GM18520 (cell line): ENCODE measurements around the gene AGAP5.
A peak's percentile ranks its signal among the peaks of the same experiment; 100 is the strongest.

Source experiments
- ATAC-seq: cut with Tn5 transposase; IDR thresholded peaks from one replicate; pipeline ENCODE4 v1.9.1; 2021; ENCODE audit not compliant: unreplicated experiment

AGAP5 gene

DNA sequence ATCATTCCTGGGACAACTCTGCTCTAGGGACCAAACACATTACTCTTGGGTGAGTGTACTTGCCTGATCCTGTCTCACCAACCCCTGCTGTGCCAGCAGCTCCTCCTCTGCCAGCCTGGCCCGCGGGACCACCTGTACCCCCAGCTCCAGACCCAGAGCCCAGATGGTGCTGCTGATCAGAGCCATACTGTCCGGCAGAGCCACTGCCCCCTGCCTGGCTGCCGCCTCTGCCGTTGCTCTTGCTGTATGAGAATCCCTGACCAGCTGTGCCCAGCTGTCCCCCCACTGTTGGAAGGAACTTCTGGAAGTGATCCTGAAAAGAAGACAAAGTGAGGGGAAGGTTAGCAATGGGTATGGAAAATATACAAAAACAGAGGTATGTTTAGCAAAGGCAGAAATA lies 63.5 kb downstream of the AGAP5 start:
- no peak for ATAC-seq

DNA sequence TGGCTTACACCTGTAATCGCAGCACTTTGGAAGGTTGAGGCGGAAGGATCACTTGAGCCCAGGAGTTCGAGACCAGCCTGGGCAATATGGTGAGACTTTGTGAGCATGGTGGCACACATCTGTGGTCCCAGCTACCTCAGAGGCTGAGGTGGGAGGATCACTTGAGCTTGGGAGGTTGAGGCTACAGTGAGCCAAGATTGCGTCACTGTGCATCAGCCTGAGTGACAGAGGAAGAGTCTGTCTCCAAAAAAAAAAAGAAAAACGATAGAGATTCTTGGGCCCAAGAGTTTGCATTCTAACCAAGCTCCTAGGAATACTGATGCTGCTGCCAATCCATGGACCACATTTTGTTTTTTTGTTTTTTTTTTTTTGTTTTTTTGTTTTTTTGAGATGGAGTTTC lies 68.7 kb downstream of the AGAP5 start:
- ATAC-seq = no peak

DNA sequence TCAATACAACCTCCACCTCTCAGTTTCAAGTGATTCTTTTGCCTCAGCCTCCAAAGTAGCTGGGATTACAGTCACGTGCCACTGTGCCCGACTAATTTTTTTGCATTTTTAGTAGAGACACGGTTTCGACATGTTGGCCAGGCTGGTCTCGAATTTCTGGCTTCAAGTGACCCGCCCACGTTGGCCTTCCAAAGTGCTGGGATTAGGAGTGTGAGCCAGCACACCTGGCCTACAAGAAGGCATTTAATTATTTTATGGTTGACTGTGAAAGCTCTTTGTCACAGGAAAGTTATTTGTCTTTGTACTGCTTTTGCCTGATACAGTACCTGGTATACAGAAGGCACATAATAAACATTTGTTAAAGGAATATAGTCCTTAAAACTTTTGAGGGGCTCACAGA lies 69.5 kb downstream of the AGAP5 start:
- no peak for ATAC-seq

DNA sequence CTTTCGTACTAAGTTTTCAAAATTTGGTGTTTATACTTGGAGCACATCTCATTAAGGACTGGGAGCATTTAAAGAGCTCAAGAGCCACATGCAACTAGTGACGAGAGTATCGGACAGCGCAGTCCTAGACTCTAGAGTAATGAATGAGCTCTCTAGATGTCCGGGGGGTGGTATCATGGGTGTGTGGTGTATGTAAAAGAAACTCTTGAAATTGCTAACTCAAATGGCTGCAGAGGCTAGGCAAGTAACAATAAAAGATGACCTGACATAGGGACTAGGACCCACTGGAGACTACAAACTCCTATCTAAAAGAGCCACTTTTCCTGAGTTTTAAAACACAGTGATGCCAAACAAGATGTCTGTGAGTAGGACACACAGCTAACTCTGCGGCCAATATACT lies 70.6 kb downstream of the AGAP5 start:
- ATAC-seq = no peak

DNA sequence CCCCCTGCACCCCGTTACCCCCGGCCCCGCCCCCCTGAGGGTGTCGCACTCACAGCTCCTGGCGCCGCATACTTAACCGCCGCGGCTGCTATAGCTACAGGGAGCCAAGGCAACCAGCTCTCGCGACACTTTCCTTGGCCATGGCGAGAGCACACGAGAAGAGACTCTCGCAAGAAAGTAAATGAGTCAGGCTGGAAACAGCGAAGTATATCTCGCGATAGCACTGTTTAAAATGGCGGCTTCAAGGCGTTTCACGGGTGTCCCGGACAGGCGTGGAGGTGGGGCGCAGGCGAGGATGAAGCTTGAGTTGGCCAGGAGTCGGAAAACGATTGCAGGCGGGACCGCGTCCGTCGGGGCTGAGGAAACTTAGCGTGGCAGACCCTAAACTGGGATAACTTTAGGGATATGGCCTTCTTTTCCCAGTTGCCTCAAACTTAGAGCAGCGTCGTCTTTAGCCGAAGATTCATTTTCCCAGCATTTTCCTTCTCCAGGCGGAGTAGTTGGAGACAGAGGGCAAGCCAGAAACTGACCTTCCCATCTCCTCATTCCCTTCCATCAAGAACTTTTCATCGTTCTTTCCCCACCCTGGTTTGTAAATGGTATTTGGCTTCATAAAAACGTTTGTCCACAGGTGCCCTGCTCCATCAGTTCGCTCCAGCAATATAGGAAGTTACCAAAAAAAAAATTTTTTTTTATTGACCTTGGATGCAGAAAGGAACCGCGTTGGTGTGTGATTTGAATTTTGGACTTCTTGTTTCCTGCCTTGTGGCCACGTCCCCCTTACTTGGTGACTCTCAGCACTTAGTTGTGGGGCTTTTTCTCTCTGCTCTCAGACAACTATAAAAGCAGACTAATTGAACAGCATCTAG lies 71.8 kb downstream of the AGAP5 start:
- peak; percentile 99 for ATAC-seq

DNA sequence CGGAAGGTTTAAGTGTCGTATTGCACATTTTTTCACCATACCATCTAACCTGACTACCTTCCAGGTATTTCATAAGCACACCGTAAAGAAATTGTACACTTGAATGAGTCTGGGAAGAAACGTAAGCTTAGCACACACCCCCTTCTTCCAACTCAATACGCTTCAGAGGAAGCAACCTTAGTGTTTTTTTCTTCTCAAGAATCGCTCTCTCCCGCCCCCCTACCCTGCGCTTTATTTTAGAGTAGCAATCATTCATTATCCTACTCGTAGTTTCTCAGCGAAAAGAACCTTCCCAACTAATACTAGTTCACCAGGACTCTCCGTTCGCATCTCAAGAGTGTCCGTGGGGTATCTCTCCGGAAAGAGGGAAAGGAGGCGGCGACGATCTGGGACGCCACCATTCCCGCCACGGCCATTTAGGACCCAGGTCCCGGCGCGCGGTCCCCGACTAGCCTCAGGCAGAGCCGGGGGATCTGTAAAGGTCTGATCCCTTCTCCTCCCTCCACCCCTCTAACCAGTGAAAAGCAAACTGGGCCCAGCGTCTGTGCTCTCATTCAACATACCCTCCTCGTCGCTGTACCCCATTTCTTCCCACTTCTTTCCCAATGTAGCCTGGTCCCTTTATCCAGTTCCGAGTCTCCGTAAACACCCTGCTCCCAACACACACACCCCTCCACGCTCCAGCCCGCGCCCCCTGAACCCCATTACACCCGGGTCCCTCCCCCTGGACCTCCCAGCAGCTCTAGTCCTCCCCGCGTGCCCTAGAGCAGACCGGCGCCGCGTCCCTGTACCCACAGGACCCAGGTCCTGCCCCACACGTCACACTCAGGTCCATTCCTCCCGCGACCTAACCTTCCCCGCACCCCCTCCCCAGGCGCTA lies 72.7 kb downstream of the AGAP5 start:
- no peak for ATAC-seq
